H1 (cell line): ENCODE measurements around the gene SLC9A3. TPM values are rescaled to one million over a fixed set of nuclear protein-coding genes. Genes with fewer than 3 reads are reported as not detected.

Source experiments
- CTCF ChIA-PET: fragments of 300-600 bp; sonication (Branson Sonifier 250); formaldehyde crosslinking; loops from one replicate; lab custom pipeline; 2021; ENCODE audit not compliant: partially characterized antibody; lab: Charles Lee
- POLR2A ChIA-PET: fragments of 300-600 bp; sonication (Branson Sonifier 250); formaldehyde crosslinking; loops from one replicate; lab custom pipeline; 2021; ENCODE audit warnings: inconsistent platforms; ENCODE audit not compliant: partially characterized antibody; lab: Charles Lee
- DNase-seq, 2 experiments: peaks; one replicate each; pipeline versions ENCODE4 v3.0.0 to v3.0.0-alpha.2; 2010 to 2022; ENCODE audit warnings: low spot score in 2 of 2, low read depth in 1 of 2, mixed read lengths in 1 of 2
- FAIRE-seq: peaks from 2 replicates; lab custom pipeline; 2011; peaks lifted over from hg19 to GRCh38; lab: Jason Lieb, UNC
- H2AFZ ChIP-seq: 2 replicates; pipeline ENCODE4 v1.8.1; 2012; ENCODE audit warnings: low read length, inconsistent platforms
- H2AK5ac ChIP-seq: 2 replicates; pipeline ENCODE4 v1.6.1; 2013; ENCODE audit warnings: low read depth, low read length
- H2BK120ac ChIP-seq: replicated peaks from 2 replicates; pipeline ENCODE3; 2013; ENCODE audit warnings: low read depth, low read length, inconsistent platforms
- H2BK12ac ChIP-seq: 2 replicates; pipeline ENCODE4 v1.6.1; 2013; ENCODE audit warnings: low read depth, low read length
- H2BK15ac ChIP-seq: 2 replicates; pipeline ENCODE4 v1.6.1; 2013; ENCODE audit warnings: low read length
- H2BK20ac ChIP-seq: 2 replicates; pipeline ENCODE4 v1.6.1; 2013; ENCODE audit warnings: low read length
- H2BK5ac ChIP-seq: 2 replicates; pipeline ENCODE4 v1.6.1; 2013; ENCODE audit warnings: low read depth, low read length
- H3K14ac ChIP-seq: 2 replicates; pipeline ENCODE4 v1.6.1; 2013; ENCODE audit warnings: inconsistent platforms; ENCODE audit not compliant: insufficient read length
- H3K18ac ChIP-seq: 2 replicates; pipeline ENCODE4 v1.6.1; 2013; ENCODE audit warnings: low read length; ENCODE audit errors: extremely low read depth
- H3K23ac ChIP-seq: 2 replicates; pipeline ENCODE4 v1.6.1; 2013; ENCODE audit warnings: inconsistent platforms; ENCODE audit not compliant: insufficient read length
- H3K23me2 ChIP-seq: 2 replicates; pipeline ENCODE4 v1.6.1; 2013; ENCODE audit warnings: low read depth, low read length
- H3K27ac ChIP-seq: 2 replicates; pipeline ENCODE4 v1.6.1; 2011; ENCODE audit warnings: low read depth, low read length, inconsistent platforms
- H3K27me3 ChIP-seq, 4 experiments: replicated peaks in 1 of 4; 1 replicate in 1 of 4; 2 replicates in 3 of 4; pipeline versions ENCODE4 v1.6.1 to v1.8.1; 2011 to 2013; ENCODE audit warnings: low read length in 3 of 4, mild to moderate bottlenecking in 3 of 4, inconsistent platforms in 2 of 4, mixed read lengths in 2 of 4, moderate library complexity in 1 of 4; ENCODE audit not compliant: control insufficient read depth in 3 of 4, insufficient read depth in 3 of 4; ENCODE audit errors: extremely low read depth in 1 of 4
- H3K36me3 ChIP-seq, 4 experiments: 2 replicates each; pipeline versions ENCODE4 v1.6.1 to v1.8.1; 2011 to 2013; ENCODE audit warnings: mild to moderate bottlenecking in 4 of 4, low read length in 3 of 4, moderate library complexity in 2 of 4, control low read depth in 1 of 4, inconsistent platforms in 1 of 4; ENCODE audit not compliant: insufficient read depth in 4 of 4, control insufficient read depth in 2 of 4
- H3K4ac ChIP-seq: replicated peaks from 2 replicates; pipeline ENCODE3; 2013; ENCODE audit warnings: low read length, low read depth, mixed read lengths, inconsistent platforms; ENCODE audit not compliant: insufficient read length
- H3K4me1 ChIP-seq, 4 experiments: replicated peaks in 1 of 4; 1 replicate in 1 of 4; 2 replicates in 3 of 4; pipeline versions ENCODE4 v1.6.1 to v1.8.1; 2011 to 2013; ENCODE audit warnings: low read length in 3 of 4, inconsistent platforms in 2 of 4, mixed read lengths in 1 of 4; ENCODE audit not compliant: insufficient read depth in 4 of 4, control insufficient read depth in 3 of 4
- H3K4me2 ChIP-seq, 2 experiments: 2 replicates each; pipeline versions ENCODE4 v1.6.1 to v1.8.1; 2011 to 2013; ENCODE audit warnings: low read depth in 2 of 2, low read length in 2 of 2, control low read depth in 1 of 2, inconsistent platforms in 1 of 2, mild to moderate bottlenecking in 1 of 2; ENCODE audit not compliant: insufficient read depth in 1 of 2
- H3K4me3 ChIP-seq, 4 experiments: fragments of 200-600, 300-600 bp in 1 of 4; sonication (generic), shearing (Covaris generic), sonication (Bioruptor Twin) in 1 of 4; 2 replicates each; pipeline versions ENCODE4 v1.5.1 to v1.8.1; 2011 to 2016; ENCODE audit warnings: low read length in 4 of 4, low read depth in 3 of 4, control low read depth in 2 of 4, inconsistent platforms in 2 of 4, mild to moderate bottlenecking in 2 of 4, mixed read lengths in 1 of 4, moderate library complexity in 1 of 4; ENCODE audit not compliant: insufficient read depth in 2 of 4; ENCODE audit errors: extremely low read depth in 1 of 4
- H3K56ac ChIP-seq: replicated peaks from 2 replicates; pipeline ENCODE3; 2013; ENCODE audit warnings: low read depth, mild to moderate bottlenecking, mixed read lengths, low read length, inconsistent platforms; ENCODE audit not compliant: insufficient read length
- H3K79me1 ChIP-seq: 2 replicates; pipeline ENCODE4 v1.6.1; 2013; ENCODE audit warnings: low read depth, low read length, control low read depth
- H3K79me2 ChIP-seq, 2 experiments: 2 replicates each; pipeline versions ENCODE4 v1.6.1 to v1.8.1; 2012 to 2013; ENCODE audit warnings: low read length in 2 of 2, mild to moderate bottlenecking in 2 of 2, inconsistent platforms in 1 of 2; ENCODE audit not compliant: insufficient read depth in 2 of 2, control insufficient read depth in 1 of 2
- H3K9ac ChIP-seq, 4 experiments: replicated peaks in 1 of 4; 1 replicate in 1 of 4; 2 replicates in 3 of 4; pipeline versions ENCODE4 v1.6.1 to v1.8.1; 2011 to 2013; ENCODE audit warnings: low read depth in 3 of 4, low read length in 3 of 4, control low read depth in 2 of 4, mild to moderate bottlenecking in 2 of 4, moderate library complexity in 2 of 4, inconsistent platforms in 1 of 4; ENCODE audit errors: extremely low read depth in 1 of 4
- H3K9me3 ChIP-seq, 2 experiments: 2 replicates each; pipeline versions ENCODE4 v1.6.1 to v1.8.1; 2012 to 2013; ENCODE audit warnings: mild to moderate bottlenecking in 2 of 2, moderate library complexity in 2 of 2, control low read depth in 1 of 2, inconsistent platforms in 1 of 2, low read depth in 1 of 2, low read length in 1 of 2, mixed read lengths in 1 of 2; ENCODE audit not compliant: insufficient read depth in 2 of 2
- H4K20me1 ChIP-seq, 2 experiments: replicated peaks in 1 of 2; 2 replicates each; pipeline versions ENCODE3 to v1.8.1; 2011 to 2013; ENCODE audit warnings: inconsistent platforms in 2 of 2, low read length in 2 of 2, mild to moderate bottlenecking in 1 of 2; ENCODE audit not compliant: insufficient read depth in 2 of 2, control insufficient read depth in 1 of 2
- H4K5ac ChIP-seq: 2 replicates; pipeline ENCODE4 v1.6.1; 2013; ENCODE audit warnings: low read length, low read depth, mixed read lengths, inconsistent platforms; ENCODE audit not compliant: insufficient read length
- H4K8ac ChIP-seq: 2 replicates; pipeline ENCODE4 v1.8.0; 2013; ENCODE audit warnings: mild to moderate bottlenecking, moderate library complexity, low read length, inconsistent platforms; ENCODE audit not compliant: insufficient read depth; ENCODE audit errors: extremely low read depth
- H4K91ac ChIP-seq: replicated peaks from 2 replicates; pipeline ENCODE3; 2013; ENCODE audit warnings: low read length, mixed read lengths, inconsistent platforms; ENCODE audit not compliant: insufficient read length
- BCL11A ChIP-seq, 2 experiments: IDR thresholded peaks; one replicate each; pipeline ENCODE4 v1.6.1; 2011; ENCODE audit warnings: low read depth in 2 of 2, low read length in 2 of 2, mild to moderate bottlenecking in 2 of 2
- MAFK ChIP-seq: IDR thresholded peaks from 2 replicates; pipeline ENCODE4 v1.6.1; 2012; ENCODE audit warnings: low read depth, mild to moderate bottlenecking, improper control_type of control experiment, low read length
- PHF8 ChIP-seq: fragments of 200-600 bp; sonication (generic); conservative IDR thresholded peaks from 2 replicates; pipeline ENCODE4 v1.7.1; 2012; ENCODE audit warnings: low read depth, mild to moderate bottlenecking, inconsistent platforms, low read length, moderate library complexity
- POU5F1 ChIP-seq: IDR thresholded peaks from 2 replicates; pipeline ENCODE4 v1.6.1; 2011; ENCODE audit warnings: low read depth, mild to moderate bottlenecking, low read length, moderate library complexity
- WGBS, 2 experiments: shearing (Covaris generic) in 1 of 2; methylation state at CpG; one replicate each; pipeline versions ENCODE4 v1.1.6 to v1.1.7; 2013 to 2015; ENCODE audit warnings: low lambda C conversion rate in 2 of 2, mixed read lengths in 2 of 2, inconsistent platforms in 1 of 2, low coverage in 1 of 2, missing lambda C conversion rate in 1 of 2; ENCODE audit not compliant: insufficient replicate concordance in 2 of 2, insufficient coverage in 1 of 2, insufficient read length in 1 of 2; ENCODE audit errors: extremely low coverage in 1 of 2, missing lambda C conversion rate in 1 of 2; 5-methylcytosine and 5-hydroxymethylcytosine counted together
- polyA plus RNA-seq, 7 experiments: library from polyadenylated mRNA; depleted of rRNA in 3 of 7; stranded (reverse) in 5 of 7; unstranded in 2 of 7; fragments of >200 nt in 5 of 7; fragments of 200-250 nt in 2 of 7; gene quantifications; 1 replicate in 5 of 7; 2 replicates in 1 of 7; 4 replicates in 1 of 7; pipeline versions ENCODE4 v1.2.1 to v1.2.3, GENCODE V29; 2011 to 2013; ENCODE audit warnings: missing spikeins in 2 of 7, mixed read lengths in 2 of 7
- total RNA-seq: library from RNA; stranded (reverse); fragmentation: NEBNext Ultra II Directional; extraction: Animal tissue kit (Norgen Biotek cat#: 25700); gene quantifications from 2 replicates; pipeline ENCODE4 v1.2.1, GENCODE V29; 2021

SLC9A3 gene
- total and polyA plus RNA-seq, 2 of the 8 experiments (the other 6 are each of a cell fraction or from before 2014, with no cell fraction given): 0.95 to 1.0 TPM

DNA sequence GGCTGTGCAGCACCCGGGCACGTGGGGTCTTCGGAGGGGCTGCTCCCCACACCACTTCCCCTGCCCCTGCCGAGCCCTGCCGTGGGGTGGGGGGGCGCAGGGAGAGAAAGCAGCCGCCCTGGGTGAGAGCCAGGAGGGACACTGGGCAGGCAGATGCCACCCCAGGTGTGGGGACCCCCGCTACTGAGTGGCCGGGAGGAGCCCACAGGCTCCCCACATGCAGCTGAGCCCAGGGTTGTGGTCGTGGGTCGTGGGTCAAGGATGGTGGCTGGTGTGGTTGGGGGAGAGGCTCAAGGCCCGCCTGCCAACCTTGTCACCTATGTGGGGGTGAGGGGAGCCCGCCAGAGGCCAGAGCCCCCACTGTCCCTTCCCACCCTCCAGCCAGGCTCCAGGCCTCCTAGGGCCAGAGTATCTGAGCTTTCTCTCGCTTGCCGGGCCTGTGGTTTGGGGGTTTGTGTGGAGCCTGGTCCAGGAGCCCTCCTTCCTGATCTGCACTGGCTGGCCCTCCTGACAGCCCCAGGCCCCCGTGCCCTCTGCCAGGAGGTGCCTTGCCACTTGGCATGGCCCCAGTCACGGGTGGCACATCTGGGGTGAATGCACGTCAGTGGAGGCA is 45.8 kb downstream of the SLC9A3 start:
- CTCF ChIA-PET: interaction anchor here (1.8 kb wide), 1 partner anchor 32 kb away, joined by 6 read pairs; no protein-coding TSS in a partner anchor
- Histone ChIP-seq H4K8ac (no peak overlapping the region), H3K9ac (no peak overlapping the region), H2BK120ac (no peak overlapping the region), H3K4me3 (no peak overlapping the region), H3K4me2 (no peak overlapping the region), H3K27ac (no peak overlapping the region), H3K18ac (no peak overlapping the region), H3K23me2 (peaks cover 11% of the 10 kb centered on the region; the same call in 1 of the 2 replicates), H3K4ac (no peak overlapping the region), H3K79me2 (no peaks in the 10 kb centered on the region), H3K27me3 (peaks cover 13 to 33% (median 27%) of the 10 kb centered on the region in 4 experiments), H2BK5ac (no peak overlapping the region), H3K23ac (no peak overlapping the region), H3K79me1 (no peaks in the 10 kb centered on the region), H2AFZ (no peak overlapping the region), H3K4me1 (peaks cover 0 to 6% (median 4%) of the 10 kb centered on the region in 4 experiments; a peak in 3 of 7 replicates), H2BK20ac (no peak overlapping the region), H4K20me1 (peaks cover 4 to 15% of the 10 kb centered on the region in 2 experiments), H3K56ac (no peak overlapping the region), H3K9me3 (no peaks in the 10 kb centered on the region), H4K91ac (no peak overlapping the region), H3K14ac (no peak overlapping the region), H2BK15ac (no peak overlapping the region), H4K5ac (no peak overlapping the region), H3K36me3 (no peaks in the 10 kb centered on the region), H2AK5ac (no peak overlapping the region), H2BK12ac (no peak overlapping the region)
- 84% methylated on average over 15 of the region's 18 CpGs; no CpG with 5 or more reads in 1 of the 2 experiments for WGBS, 2 experiments
- POLR2A ChIA-PET: no interaction called here
- no peak for FAIRE-seq
- no peak for DNase-seq
- TF ChIP-seq BCL11A (IDR thresholded peaks at IDR 0.05; ENCODE audit: low read depth in 2 of 2, low read length in 2 of 2) (no peak), MAFK (no peak), POU5F1 (no peak), PHF8 (no peak)
